ENCODE results near the gene TBCD.

DNA sequence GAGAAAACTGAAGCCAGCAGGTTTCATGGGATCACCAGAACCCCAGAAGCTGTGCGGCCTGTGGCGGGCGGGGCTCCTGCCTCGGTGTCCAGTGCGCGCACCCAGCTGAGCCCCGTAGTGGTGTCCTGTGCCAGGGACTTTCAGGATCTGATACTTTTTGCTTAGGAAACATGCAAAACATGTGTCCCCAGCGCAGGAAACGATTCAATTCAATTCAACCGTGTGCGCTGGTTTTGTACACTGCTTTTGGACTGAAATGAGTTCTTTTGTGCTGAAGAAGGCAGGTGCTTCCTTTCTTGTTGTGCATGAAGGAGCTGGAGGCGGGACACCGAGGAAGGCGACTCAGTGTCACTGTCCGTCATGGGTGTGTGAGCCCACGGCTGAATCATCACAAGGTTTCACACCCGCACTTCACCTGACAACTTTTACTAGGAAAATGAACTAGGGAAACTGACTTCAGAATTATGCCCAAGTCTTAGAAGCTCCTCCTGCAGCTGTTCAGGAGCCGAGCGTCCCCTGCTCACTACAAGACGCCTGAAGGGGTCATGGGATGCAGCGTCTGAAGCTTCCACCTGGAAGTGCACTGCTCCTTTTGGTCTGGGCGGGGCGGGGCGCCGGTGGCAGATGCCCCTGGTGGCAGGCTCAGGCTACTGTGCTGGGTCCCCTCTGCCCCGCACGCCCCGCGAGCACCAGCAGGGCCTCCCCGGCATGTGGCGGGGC lies 119.4 kb downstream of the TBCD start:
- no peak for TF ChIP-seq TEAD1 (CRISPR knock-in tag; IDR thresholded peaks at IDR 0.05)
- TF ChIP-seq TCF7 (CRISPR knock-in tag; IDR thresholded peaks at IDR 0.05; ENCODE audit: low read depth): no peak
- TF ChIP-seq, protein P1, sequence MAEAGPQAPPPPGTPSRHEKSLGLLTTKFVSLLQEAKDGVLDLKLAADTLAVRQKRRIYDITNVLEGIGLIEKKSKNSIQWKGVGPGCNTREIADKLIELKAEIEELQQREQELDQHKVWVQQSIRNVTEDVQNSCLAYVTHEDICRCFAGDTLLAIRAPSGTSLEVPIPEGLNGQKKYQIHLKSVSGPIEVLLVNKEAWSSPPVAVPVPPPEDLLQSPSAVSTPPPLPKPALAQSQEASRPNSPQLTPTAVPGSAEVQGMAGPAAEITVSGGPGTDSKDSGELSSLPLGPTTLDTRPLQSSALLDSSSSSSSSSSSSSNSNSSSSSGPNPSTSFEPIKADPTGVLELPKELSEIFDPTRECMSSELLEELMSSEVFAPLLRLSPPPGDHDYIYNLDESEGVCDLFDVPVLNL (CRISPR knock-in tag; IDR thresholded peaks at IDR 0.05; ENCODE audit: borderline replicate concordance, low read depth): no peak
- no peak for TF ChIP-seq ZNF232 (CRISPR knock-in tag; IDR thresholded peaks at IDR 0.05)
- TF ChIP-seq, protein P2, sequence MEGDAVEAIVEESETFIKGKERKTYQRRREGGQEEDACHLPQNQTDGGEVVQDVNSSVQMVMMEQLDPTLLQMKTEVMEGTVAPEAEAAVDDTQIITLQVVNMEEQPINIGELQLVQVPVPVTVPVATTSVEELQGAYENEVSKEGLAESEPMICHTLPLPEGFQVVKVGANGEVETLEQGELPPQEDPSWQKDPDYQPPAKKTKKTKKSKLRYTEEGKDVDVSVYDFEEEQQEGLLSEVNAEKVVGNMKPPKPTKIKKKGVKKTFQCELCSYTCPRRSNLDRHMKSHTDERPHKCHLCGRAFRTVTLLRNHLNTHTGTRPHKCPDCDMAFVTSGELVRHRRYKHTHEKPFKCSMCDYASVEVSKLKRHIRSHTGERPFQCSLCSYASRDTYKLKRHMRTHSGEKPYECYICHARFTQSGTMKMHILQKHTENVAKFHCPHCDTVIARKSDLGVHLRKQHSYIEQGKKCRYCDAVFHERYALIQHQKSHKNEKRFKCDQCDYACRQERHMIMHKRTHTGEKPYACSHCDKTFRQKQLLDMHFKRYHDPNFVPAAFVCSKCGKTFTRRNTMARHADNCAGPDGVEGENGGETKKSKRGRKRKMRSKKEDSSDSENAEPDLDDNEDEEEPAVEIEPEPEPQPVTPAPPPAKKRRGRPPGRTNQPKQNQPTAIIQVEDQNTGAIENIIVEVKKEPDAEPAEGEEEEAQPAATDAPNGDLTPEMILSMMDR (IDR thresholded peaks at IDR 0.05): no peak
